SIG-M5 treated with dmso at 0.1 percent for 504 hours (cell line): ENCODE measurements around the gene KCNJ9.
"Not testable (repeated sequence)": the region's sequence is repeated elsewhere in the genome, so short reads cannot be mapped to it uniquely, and the experiment has no call there.

Experiments used
- DNase-seq: peaks from one replicate; lab custom pipeline; 2025; ENCODE audit not compliant: unreplicated experiment; lab: John Stamatoyannopoulos, UW

Gene KCNJ9

DNA sequence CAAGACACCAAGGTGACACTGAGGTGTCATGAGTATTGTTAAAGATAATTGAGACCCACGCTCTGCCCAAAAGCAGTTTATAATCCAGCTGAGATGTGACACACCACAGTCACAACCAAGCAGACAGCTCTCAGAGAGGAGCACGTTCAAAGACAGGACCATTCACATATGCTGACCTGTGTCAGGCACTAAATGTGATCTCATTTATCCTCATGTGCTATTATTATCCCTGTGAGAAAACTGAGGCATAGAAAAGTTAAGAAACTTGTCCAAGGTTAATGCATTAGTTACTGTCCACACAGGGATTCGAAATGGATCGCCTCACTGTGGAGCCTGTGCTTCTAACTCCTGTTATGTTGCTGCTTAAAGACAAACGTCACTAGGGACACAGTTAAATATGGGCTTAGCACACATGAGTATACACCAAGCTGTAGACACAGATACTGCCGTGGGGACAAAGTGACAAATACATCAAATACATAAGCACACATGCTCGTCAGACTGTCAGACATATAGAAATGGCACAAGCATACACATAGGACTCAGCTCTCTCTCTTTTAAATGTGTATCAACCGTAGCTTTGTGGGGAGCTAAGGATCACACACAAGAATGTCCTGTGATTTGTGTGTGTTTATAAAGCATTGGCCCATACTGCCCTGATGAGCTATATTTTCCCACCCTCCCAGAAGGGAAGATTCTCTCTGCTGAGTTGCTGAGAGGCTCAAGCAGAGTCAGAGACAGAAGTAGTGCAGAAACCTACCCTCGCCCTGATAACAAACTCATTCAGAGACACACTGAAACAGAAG lies 20.6 kb downstream of the KCNJ9 start:
- no peak for DNase-seq

DNA sequence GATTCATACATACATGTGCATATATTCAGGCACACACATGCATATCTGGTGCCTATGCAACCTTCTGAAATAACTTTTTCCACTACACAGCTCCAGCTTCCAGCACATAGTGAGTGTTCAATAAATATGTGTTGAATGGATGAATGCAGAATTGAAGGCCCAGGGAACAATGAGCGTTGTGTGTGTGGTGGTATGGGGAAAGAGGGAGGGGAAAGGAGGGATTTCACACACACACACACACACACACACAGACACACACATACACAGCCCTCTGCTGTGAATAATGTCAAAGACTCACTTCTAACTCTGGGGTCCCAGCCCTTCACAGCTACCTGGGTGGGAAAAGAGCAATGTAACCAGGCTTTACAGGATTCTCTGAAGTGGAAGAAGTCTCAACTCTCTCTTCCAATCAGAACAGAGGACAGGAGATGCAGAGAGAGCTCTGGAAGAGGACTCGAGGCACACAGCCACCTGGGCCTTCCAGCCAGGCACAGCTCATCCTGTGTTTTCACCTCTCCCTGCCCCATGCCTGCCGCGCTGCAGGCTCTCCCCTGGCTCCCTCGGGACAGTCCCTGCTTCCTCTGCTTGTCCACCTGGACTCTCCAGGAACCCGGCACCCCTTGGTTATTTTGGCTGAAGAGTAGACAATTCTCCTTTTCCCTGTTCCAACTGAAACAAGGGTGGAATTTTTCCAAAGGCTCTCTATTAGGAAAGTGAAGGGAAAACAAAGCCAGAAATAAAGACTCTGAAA lies 22.5 kb downstream of the KCNJ9 start:
- no peak for DNase-seq

DNA sequence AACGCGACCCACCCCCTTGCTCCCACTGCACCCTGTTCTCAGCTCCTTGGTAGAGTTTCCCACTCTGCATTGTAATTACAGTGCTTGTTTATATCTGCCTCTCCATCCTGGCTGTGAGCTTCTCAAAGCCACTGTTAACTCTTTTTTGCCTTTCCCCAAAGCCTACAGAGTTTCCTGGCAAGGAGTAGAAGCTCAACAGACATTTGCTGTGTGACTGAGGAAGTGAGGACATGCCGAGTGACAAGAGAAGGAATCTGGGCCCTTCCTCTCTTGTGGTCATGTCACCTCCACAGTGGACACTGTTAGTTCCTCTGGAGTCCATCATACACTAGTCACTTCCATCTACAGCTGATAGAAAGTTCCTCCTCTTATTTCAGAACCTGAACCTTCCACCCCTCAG lies 23.1 kb downstream of the KCNJ9 start:
- no peak for DNase-seq

DNA sequence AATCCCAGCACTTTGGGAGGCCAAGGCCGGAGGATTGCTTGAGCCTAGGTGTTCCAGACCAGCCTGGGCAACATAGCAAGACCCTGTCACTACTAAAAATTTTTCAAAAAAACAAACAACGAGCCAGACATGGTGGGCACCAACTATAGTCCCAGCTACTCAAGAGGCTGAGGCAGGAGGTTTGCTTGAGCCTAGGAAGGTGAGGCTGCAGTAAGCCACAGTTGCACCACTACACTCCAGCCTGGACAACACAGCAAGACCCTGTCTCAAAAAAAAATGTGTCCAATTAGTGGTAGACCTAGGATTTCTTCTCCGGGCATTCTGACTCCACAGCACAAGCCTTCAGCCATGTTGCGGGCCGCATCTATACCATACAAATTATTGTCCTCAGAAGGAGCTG lies 23.8 kb downstream of the KCNJ9 start:
- DNase-seq: no peak

DNA sequence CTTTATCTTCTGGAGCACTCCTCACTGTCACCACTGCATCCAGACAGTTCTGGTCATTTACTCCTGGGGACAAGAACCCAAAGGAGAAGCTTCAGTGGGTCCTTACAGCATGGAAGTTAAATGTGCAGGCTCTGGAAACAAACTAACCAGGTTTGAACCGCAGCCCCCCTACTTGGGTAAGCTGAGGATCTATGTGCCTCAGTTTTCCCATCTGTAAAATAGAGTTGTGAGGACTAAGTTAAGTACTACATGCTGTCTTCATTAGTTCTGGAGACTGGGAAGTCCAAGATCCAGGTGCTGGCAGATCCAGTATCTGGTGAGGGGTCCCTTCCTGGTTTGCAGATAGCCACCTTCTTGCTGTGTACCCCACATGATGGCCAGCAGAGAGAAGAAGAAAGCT lies 26.2 kb downstream of the KCNJ9 start:
- DNase-seq: no peak

DNA sequence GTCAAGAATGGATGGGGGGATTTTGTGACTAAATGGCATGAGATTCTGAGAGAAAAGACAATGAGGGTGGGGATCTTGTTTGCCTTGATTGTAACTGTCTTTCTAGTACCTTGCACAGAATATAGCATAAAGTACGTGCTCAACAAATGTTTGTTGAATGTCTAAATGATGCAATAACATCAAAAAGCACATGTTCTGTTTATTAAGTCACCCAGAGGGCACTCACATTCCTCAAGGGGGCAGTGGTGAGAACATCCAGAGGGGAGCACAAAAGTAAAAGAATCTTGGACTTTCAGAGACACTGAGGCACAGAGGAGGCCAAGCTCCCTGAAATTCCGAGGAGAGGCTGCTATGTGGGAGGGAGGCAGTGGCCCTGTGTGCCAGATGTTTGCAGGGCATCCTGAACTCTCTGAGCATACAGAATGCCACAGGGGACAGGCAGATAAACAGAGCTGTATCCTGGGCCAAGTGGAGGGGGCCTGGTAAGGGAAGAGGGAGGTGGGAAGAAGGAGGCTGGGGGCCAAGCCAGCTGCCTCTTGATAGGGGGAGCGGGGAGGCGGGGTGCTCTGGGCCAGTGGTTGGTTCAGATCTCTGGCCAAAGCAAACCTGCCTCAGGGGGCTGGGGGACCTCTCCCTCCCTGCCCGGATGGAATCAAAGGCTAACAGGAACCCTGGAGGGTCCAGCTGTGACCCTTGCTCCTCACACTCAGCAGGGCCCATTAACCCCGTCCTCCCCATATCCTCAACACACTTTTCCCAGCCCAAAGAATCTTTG lies 27.7 kb downstream of the KCNJ9 start:
- peak; percentile 62 for DNase-seq

DNA sequence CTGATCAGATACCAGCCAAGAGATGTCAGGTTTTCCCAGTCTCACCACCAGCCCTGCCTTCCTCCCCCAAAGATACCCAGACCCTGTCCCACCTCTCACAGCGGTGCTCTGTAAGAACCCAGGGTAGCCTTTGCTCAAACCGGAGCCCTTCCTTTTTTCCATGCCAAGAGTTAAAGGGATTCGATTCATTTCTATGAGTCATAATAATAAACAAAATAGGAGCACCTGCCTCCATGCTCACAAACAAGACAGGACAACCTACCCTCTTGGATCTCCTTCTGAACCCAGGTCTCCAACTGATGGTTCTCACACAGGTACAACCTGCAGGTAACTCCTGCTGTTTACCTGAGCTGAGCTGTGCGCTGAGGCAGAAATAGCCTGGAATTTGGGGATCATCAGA lies 28.3 kb downstream of the KCNJ9 start:
- no peak for DNase-seq

DNA sequence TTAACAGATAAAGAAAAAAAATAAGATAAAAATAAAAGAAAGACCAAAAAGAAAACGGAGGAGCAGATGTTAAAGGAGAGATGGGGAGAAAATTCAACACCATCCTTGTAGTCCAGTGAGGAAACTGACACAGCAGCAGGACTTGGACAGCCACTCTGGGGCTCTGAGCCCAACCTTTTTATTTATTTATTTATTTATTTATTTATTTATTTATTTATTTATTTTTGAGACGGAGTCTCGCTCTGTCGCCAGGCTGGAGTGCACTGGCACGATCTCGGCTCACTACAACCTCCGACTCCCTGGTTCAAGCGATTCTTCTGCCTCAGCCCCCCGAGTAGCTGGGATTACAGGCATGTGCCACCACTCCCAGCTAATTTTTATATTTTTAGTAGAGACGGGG lies 30.1 kb downstream of the KCNJ9 start:
- DNase-seq: not testable (repeated sequence)

DNA sequence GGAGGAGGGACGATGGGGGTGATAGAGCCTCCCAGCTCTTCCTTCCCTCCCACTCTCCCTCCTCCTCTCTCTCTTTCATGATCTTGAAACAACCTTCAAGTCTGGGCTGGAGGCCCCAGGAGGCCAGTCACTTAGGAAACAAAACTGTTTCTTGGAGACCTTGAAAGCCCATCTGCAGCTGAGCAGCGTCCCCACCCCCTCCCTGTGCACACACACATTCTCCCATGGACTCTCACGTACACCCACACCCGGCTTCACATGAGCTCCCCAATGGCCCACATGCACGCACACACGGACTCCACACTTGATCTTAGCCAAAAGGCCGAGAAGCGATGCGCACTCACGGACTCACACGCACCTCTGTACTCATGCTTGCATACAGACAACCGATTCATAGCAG lies 31.0 kb downstream of the KCNJ9 start:
- DNase-seq: no peak

DNA sequence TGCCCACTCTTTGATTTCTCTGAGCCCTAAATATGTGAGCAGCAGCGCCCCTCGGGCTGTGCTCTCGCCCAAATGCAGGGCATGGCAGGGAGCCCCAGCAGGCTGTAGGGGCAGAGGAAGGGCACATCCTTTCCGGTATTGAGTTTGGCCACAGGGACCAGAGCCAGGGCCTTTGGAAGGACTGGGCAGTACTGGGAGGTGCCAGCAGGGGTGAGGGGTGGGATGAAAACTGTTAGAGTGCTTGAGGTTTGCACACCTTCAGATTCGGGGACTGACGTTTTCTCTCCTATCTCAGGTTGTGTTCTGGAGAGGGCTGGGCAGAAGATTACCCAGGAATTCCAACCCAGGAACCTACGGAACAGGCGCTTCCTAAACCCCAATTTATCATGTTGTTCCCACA lies 32.1 kb downstream of the KCNJ9 start:
- no peak for DNase-seq

DNA sequence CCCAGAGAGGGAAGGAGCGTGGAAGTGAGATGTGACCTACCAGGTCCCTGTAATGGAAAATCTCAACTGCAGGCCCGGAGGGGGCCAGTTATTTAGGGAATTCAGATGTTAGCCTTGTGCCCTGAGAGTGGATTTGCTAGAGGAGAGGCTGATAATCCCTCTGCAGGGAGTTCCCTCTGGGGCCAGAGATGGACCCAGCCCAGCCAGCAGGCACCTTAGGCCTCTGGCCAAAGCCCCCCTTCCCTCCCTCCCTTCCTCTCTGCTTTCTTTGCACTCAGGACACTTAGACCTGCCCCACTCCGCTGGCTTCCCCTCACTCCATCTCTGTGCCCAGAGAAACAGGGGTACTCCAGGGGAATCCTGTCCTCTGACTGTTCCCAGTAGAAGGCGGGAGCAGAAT lies 32.7 kb downstream of the KCNJ9 start:
- DNase-seq: no peak

DNA sequence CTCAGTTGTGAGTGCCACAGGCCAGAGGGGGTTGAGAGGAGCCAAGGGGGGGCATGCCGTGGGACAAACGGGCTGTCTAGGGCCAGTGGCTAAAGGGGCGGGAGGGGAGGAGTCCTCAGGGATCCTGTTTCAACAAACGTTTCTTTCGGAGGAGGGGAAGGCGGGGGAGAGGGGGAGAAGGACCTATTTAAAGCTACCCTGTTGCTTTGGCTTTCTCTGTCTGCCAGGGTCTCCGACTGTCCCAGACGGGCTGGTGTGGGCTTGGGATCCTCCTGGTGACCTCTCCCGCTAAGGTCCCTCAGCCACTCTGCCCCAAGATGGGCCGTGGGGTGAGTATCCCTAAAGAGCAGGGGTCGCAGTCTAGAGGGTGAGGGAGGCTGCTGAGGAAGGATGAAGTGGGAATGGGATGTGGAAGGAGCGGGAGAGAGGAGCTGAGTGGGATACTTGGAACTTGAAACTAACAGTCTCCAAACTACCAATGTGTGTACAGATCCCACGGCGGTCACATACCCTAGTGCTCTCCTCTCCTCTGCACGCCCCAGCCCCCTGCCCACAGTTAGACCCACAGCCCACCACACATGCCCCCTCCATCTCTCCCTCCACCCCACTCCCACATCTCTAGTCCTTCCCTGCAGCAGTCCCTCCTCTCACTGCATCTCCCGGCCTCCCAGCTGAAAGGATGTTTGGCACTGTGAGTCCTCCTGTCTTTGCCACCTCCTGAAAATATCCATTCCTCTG lies 34.4 kb downstream of the KCNJ9 start, which contains the start of gene ATP1A2:
Gene ATP1A2 (plus strand): TSS at position 215 of the 738 bp plus-strand sequence. CDS start 103 bp downstream, at position 318.
- no peak for DNase-seq

DNA sequence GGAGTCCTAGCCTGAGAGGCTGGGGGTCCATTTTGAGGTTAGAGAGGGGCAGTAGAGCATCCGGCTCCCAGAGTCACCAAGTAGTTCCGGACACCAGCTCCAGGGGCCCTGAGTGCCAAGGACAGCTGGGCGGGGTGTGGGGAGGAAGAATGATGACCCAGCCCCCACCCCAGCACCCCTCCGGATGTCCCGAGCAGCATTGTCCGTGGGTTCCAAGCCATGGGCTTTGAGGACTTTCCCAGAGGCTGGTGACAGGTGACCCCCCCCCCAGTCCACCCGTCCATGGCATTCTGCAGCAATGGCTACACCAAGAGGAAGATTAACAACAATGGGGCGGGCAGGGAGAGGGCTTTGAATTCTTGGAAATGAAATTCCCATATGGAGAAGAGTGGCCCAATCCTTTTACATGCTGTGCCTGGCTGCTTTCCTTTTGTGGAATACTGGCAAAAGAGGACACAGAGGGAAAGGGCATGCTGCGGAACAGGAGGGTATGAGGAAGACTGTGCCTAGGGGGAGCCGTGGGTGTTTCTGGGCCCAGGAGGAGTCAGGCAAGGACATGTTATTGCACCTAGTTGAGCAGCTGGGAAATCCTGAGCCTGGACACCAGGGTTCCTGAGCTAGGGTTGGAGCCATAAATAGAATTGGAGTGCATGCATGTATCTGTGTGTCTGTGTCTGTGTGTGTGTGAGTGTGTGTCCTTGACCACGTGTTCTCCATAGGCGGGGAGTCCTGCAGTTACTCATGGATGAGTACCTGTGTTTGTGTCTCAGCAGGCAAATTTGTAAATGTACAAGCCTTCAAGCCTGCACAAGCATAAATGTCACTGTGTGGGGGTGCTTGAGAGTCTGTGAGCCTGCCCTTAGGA lies 35.2 kb downstream of the KCNJ9 start:
- no peak for DNase-seq

DNA sequence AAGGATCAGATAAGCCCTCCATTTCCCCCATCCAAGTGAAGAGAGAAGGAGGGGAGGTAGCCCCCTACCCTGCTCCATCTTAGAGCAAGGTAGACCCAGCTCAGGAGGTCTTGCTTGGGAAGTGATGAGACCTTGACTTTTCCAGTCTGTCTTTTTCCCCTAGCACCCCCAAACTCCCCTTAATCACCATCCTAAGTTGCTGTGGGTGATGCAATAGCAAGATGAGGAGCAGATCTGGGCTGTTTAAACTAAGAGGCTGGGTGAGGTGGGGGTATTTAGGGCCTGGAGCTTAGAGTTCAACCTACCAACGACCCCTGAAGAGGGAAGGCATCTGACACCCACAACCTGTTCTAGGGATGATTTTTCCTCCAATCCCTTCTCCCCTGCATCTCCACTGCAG lies 36.0 kb downstream of the KCNJ9 start:
- no peak for DNase-seq

DNA sequence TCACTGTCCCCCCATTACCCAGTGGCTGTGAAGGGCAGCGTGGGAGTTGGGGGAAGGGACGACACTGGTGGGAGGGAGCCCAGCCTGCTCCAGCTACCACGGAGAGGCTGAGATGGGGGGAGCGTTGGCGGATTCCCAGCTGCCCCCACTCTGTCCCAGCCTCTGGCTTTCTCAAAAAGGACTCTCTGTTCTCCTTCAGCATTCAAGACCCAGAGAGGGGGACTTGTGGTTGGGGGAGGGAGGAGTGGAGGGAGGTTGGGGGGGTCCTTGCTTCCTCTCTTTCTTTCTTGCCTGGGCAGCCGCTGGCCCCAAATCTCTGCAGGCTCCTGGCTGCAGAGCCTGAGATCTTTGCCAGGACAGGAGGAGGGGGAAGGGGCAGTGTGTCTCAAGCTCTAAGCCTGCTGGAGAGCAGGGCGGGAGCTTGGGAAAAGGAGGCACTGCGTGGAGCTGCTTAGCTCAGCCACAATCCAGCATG lies 36.4 kb downstream of the KCNJ9 start:
- DNase-seq: no peak

DNA sequence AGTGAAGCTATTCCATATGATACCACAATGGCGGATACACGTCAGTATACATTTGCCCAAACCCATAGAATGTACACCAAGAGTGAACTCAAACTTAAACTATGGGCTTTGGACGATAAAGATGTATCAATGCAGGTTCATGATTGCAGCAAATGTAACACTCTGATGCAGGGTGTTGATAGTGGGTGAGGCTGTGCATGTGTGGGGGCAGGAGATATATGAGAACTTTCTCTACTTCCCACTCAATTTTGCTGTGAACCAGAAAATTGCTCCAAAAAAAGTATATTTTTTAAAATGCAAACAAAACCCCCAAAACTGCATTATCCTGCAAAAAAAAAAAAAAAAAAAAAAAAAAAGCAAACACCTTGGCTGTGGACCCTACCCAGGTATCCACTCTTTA lies 37.6 kb downstream of the KCNJ9 start:
- no peak for DNase-seq

DNA sequence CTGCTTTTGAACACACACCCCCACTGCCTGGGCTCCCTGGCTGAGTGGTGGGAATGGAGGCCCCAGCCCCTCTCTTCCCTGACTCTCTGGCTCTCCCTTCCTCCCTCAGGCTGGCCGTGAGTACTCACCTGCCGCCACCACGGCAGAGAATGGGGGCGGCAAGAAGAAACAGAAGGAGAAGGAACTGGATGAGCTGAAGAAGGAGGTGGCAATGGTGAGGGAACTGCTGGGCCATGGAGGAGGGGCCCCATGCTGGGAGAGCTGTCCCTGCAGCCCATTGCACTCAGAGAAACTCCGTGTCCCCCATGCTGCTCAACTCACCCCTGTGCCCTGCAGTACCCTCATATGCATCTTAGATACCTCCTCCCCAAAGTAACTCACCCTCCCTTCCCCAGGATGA lies 39.5 kb downstream of the KCNJ9 start:
- no peak for DNase-seq

DNA sequence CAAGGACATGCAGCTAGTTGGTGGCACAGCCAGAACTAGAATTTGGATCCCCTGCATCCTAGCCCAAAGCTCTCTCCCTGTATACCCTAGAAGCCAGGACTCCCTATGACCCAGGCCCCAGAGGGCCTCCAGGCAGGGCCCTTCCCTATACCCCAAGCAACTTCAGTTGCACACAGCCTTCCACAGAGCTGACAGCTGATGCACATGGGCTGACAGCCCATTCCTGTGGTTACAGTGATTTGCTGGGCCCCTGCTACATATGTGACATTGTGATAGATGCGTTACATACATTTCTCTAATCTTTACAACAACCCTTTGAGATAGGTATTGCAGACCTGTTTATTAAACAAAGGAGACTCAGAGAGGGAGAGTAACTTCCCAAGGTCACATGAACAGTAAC lies 40.0 kb downstream of the KCNJ9 start:
- DNase-seq: no peak

DNA sequence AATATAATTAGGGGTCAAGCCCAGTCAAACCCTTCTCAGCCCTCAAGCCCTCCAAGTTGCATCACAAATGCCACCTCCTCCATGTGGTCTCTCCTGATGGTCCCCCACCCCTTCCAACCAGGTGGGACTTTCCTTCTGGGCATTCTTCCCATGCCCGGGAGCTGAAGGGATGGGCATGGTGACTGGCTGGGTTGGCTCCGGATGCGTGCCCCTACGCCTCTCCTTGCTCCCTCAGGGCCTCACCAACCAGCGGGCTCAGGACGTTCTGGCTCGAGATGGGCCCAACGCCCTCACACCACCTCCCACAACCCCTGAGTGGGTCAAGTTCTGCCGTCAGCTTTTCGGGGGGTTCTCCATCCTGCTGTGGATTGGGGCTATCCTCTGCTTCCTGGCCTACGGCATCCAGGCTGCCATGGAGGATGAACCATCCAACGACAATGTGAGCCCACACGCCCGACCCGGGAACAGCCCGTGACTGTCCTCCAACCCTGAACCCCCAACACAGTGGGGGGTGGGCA lies 41.7 kb downstream of the KCNJ9 start:
- DNase-seq: no peak

DNA sequence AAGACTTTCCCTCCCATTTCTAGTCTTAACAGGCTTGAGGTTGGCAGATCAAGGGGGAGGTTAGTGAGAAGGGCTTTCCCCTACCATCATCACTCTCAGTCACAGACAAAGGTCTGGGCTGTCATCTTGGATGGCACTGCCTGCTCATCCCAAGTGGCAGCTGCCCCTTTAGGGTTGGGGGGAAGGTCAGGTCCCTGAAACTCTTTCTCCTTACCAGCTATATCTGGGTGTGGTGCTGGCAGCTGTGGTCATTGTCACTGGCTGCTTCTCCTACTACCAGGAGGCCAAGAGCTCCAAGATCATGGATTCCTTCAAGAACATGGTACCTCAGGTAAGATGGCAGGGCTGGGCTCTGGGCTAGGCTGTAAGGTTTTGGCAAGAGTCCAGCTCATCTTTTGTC lies 42.4 kb downstream of the KCNJ9 start:
- no peak for DNase-seq
